Heart left ventricle (tissue), 16 donors: ENCODE data around the gene PRKAB2. TPM values are rescaled to one million over a fixed set of nuclear protein-coding genes. Genes with fewer than 3 reads are reported as not detected.
"Not testable (repeated sequence)": the region's sequence is repeated elsewhere in the genome, so short reads cannot be mapped to it uniquely, and the experiment has no call there.

Experiments used
- ATAC-seq, 4 donors: fragments of 200-7000 bp; cut with Tn5 transposase; one replicate each; pipeline ENCODE4 v1.9.1; 2020 to 2022; ENCODE audit warnings: moderate library complexity in 4 of 4, mild to moderate bottlenecking in 3 of 4, moderate number of reproducible peaks in 1 of 4
- DNase-seq, 5 donors: peaks; one replicate each; pipeline ENCODE4 v3.0.0-alpha.2; 2020
- H3K27ac ChIP-seq, 12 donors: fragments of 200-600 bp; sonication (generic) in 4 of 12; one replicate each; pipeline versions ENCODE4 v1.5.0 to v1.8.0; 2016 to 2022; ENCODE audit warnings: mild to moderate bottlenecking in 2 of 12
- H3K27me3 ChIP-seq, 9 donors: fragments of 200-600 bp; sonication (generic) in 2 of 9; one replicate each; pipeline versions ENCODE4 v1.5.1 to v1.8.0; 2016 to 2022; ENCODE audit warnings: mild to moderate bottlenecking in 3 of 9
- H3K36me3 ChIP-seq, 9 donors: fragments of 200-600 bp; sonication (generic) in 2 of 9; one replicate each; pipeline versions ENCODE4 v1.5.0 to v1.8.0; 2018 to 2022; ENCODE audit warnings: mild to moderate bottlenecking in 2 of 9
- H3K4me1 ChIP-seq, 12 donors: fragments of 200-600 bp; sonication (generic) in 4 of 12; one replicate each; pipeline versions ENCODE4 v1.5.0 to v1.8.0; 2016 to 2022; ENCODE audit warnings: mild to moderate bottlenecking in 3 of 12
- H3K4me3 ChIP-seq, 12 donors: fragments of 200-600 bp; sonication (generic) in 4 of 12; one replicate each; pipeline versions ENCODE4 v1.5.0 to v1.8.0; 2017 to 2022; ENCODE audit warnings: mild to moderate bottlenecking in 9 of 12, moderate library complexity in 4 of 12
- H3K9me3 ChIP-seq, 12 donors: fragments of 200-600 bp; sonication (generic) in 4 of 12; one replicate each; pipeline versions ENCODE4 v1.5.0 to v1.8.0; 2016 to 2022; ENCODE audit warnings: mild to moderate bottlenecking in 1 of 12
- CTCF ChIP-seq, 12 donors: fragments of 200-600 bp; sonication (generic) in 4 of 12; IDR thresholded peaks; one replicate each; pipeline versions ENCODE4 v1.5.0 to v1.8.0; 2018 to 2022; ENCODE audit warnings: antibody characterized with exemption in 12 of 12, mild to moderate bottlenecking in 5 of 12
- POLR2A ChIP-seq, 2 donors: fragments of 450-650 bp; IDR thresholded peaks; one replicate each; pipeline ENCODE4 v1.6.1; 2017; ENCODE audit warnings: antibody characterized with exemption in 2 of 2, mild to moderate bottlenecking in 2 of 2, moderate library complexity in 2 of 2
- WGBS, 4 donors: extraction: QIAGEN DNeasy Blood & Tissue Kit in 2 of 4; methylation state at CpG; one replicate each; pipeline versions ENCODE4 v1.1.5 to v1.1.7; 2013 to 2018; 5-methylcytosine and 5-hydroxymethylcytosine counted together
- intact Hi-C, 10 donors: fragments of 100-400 bp; cut with DNase I; formaldehyde crosslinking; loops; one replicate each; pipeline versions ENCODE4 v1.11.1 to v1.14.2; 2022
- polyA plus RNA-seq, 2 donors: library from polyadenylated mRNA; stranded (reverse); fragments of 200-250 nt; gene quantifications; one replicate each; pipeline ENCODE4 v1.2.3, GENCODE V29; 2013
- total RNA-seq, 9 donors: library from RNA; depleted of rRNA in 2 of 9; stranded (reverse); fragments of >200 nt in 2 of 9; fragmentation: NEBNext Ultra II Directional in 3 of 9; extraction: Animal tissue kit (Norgen Biotek cat#: 25700) in 3 of 9; gene quantifications; one replicate each; pipeline versions ENCODE4 v1.1.0 to v1.2.4, GENCODE V29; 2016 to 2023
- donor health status: ischemic (EF 13 %, LVEDD 7.1; RV severe dilation, severe dysfunction).
- donor health status: healthy with polysubstance abuse.
- donor health status: DM: no; HTN: yes; CAD: no.
- donor health status: DM: no; HTN: no; CAD: no.
- donor health status: ischemic (EF 25% LVEDD 6.9; RV normal size, moderate dysfunction).
- donor health status: ischemic (EF 25% LVEDD 5.7; RV mildly dilated, moderate dysfunction).
- donor health status: healthy.
- donor health status: DM: yes; HTN: yes; CAD: no.
- donor health status: ischemic (EF 35%, LVEDD 5.7; RV mildly dilated, moderate dysfunction).
- donor health status: nonischemic (EF 11% LVEDD 7.7; RV severe dilation, severe dysfunction).
- donor health status: DM: yes; HTN: yes; CAD: no.
- donor health status: PGD.
- donor health status: ischemic (EF 29% LVEDD 5.4; RV normal size, mild dysfunction).
- donor health status: nonischemic (EF 23%, LVEDD 6.1; RV moderate dilation, normal function).

Gene PRKAB2
- total and polyA plus RNA-seq, 11 donors = 6.7 to 43.2 (median 27.5) TPM

DNA sequence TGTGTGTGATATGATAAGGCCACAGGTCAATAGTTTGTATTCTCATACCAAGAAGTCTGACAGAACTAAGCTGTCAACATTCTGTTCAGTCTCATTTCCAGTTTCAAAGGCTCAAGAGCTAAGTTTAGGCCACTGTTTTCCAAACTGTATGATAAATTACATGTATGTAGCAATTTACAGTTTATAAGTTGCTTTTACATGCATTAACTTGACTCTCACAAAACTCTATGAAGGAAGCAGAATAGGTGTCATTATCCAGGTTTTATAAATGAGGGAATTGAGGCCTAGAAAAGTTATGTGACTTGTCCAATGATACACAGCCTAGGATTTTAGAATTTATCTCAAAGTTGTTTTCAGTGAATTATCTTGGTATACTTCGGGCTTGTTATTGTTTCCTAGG is 29.5 kb upstream of the PRKAB2 start:
- Histone ChIP-seq H3K36me3 (peaks cover 0 to 12% (median 0%) of the 10 kb centered on the region in 9 donors), H3K27me3 (no peaks in the 10 kb centered on the region), H3K4me3 (no peak overlapping the region), H3K27ac (no peak overlapping the region), H3K9me3 (no peaks in the 10 kb centered on the region), H3K4me1 (no peaks in the 10 kb centered on the region)
- no peak for ATAC-seq
- intact Hi-C loops = no loop called here
- no peak for DNase-seq
- 93 to 100% (median 97%) methylated on average over 1 of the region's 1 CpG for WGBS, 4 donors
- TF ChIP-seq CTCF (IDR thresholded peaks at IDR 0.05) (no peak), POLR2A (IDR thresholded peaks at IDR 0.05) (no peak)

DNA sequence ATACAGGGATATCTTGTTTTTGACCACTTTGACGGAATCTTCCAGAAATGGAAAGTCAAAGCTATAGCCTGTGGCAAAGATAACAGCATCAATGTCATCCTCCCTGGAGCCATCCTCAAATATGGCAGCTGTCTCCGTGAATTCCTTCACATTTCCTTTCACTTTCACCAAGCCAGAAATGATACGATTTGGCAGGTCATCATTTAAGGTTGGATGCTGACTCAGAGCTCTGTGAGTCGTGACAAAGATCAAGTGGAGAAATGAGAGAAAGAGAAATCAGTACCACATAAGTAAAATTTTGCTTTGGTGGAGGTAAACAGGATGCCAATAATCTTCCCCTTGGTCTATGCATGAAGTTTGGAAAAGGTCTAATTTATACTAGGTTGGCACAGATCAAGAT is 29.0 kb upstream of the PRKAB2 start:
- H3K4me3 ChIP-seq = no peak overlapping the region
- DNase-seq (no peak), ATAC-seq (no peak)
- peaks cover 0 to 12% (median 0%) of the 10 kb centered on the region in 9 donors for H3K36me3 ChIP-seq
- TF ChIP-seq POLR2A (IDR thresholded peaks at IDR 0.05) = no peak
- TF ChIP-seq CTCF (IDR thresholded peaks at IDR 0.05) = no peak
- intact Hi-C loops = no loop called here
- no peaks in the 10 kb centered on the region for H3K9me3 ChIP-seq
- no peaks in the 10 kb centered on the region for H3K4me1 ChIP-seq
- H3K27ac ChIP-seq = no peak overlapping the region
- no peaks in the 10 kb centered on the region for H3K27me3 ChIP-seq
- 83 to 90% (median 88%) methylated on average over 4 of the region's 4 CpGs for WGBS, 4 donors

- not testable (repeated sequence) for H3K4me1 ChIP-seq, H3K27ac ChIP-seq
- 61 to 86% (median 82%) methylated on average over 3 of the region's 3 CpGs for WGBS, 4 donors
Measured at GRCh38 chr1:147197324-147197723, 25.1 kb upstream of the PRKAB2 start.

GRCh38 chr1:147189514-147189913 is 17.2 kb upstream of the PRKAB2 start:
- H3K36me3 ChIP-seq = peaks cover 0 to 3% (median 0%) of the 10 kb centered on the region in 9 donors
- TF ChIP-seq POLR2A (IDR thresholded peaks at IDR 0.05) = no peak
- no peak for TF ChIP-seq CTCF (IDR thresholded peaks at IDR 0.05)
- ATAC-seq = no peak
- H3K4me3 ChIP-seq = no peak overlapping the region
- intact Hi-C loops = no loop called here
- no peak overlapping the region for H3K27ac ChIP-seq
- H3K27me3 ChIP-seq = no peaks in the 10 kb centered on the region
- no peaks in the 10 kb centered on the region for H3K4me1 ChIP-seq
- DNase-seq = no peak
- 82 to 91% (median 90%) methylated on average over 2 of the region's 2 CpGs for WGBS, 4 donors
- peaks cover 0 to 3% (median 0%) of the 10 kb centered on the region in 12 donors for H3K9me3 ChIP-seq

More at GRCh38 chr1:147197324-147197723, 25.1 kb upstream of the PRKAB2 start:
- H3K36me3 ChIP-seq, H3K4me3 ChIP-seq, H3K27me3 ChIP-seq, ATAC-seq, DNase-seq, intact Hi-C loops, H3K9me3 ChIP-seq: not testable (repeated sequence)

DNA sequence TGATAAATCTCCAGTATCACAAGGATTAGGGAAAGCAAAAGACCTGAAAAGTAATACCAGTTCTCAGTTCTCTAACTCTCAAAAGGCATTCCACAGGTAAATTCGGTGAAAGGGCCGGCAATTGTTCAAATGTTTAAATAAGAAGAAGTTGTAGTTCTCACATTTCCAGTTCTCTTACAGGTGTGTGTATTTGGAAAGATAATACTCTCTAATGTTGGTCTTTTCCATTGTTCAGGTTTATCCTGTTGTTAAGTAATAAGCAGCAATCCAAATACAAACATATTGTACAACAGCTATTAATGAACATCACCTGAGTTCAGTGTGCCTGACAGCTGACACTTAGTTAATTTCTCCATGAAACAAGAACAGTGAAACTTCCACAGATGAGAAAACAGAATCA is 13.2 kb upstream of the PRKAB2 start:
- DNase-seq = no peak
- intact Hi-C loops = no loop called here
- Histone ChIP-seq H3K27me3 (no peaks in the 10 kb centered on the region), H3K27ac (no peak overlapping the region), H3K4me1 (peaks cover 0 to 5% (median 0%) of the 10 kb centered on the region in 12 donors), H3K9me3 (no peaks in the 10 kb centered on the region), H3K4me3 (no peak overlapping the region), H3K36me3 (peaks cover 0 to 3% (median 0%) of the 10 kb centered on the region in 9 donors)
- 87 to 96% (median 89%) methylated on average over 2 of the region's 2 CpGs for WGBS, 4 donors
- no peak for TF ChIP-seq POLR2A (IDR thresholded peaks at IDR 0.05)
- TF ChIP-seq CTCF (IDR thresholded peaks at IDR 0.05) = no peak
- ATAC-seq = no peak
